GM12878 (cell line): Measurements from ENCODE around the gene PRKAG3. TPM values are rescaled to one million over a fixed set of nuclear protein-coding genes. Genes with fewer than 3 reads are reported as not detected.

ENCODE experiments used
- ATAC-seq: fragments of 200-7000 bp; cut with Tn5 transposase; 3 replicates; pipeline ENCODE4 v1.9.1; 2020; ENCODE audit warnings: mild to moderate bottlenecking, moderate library complexity
- BruUV-seq: library from RNA; stranded (reverse); fragments of 400-500 nt; replicated peaks from 2 replicates; lab custom pipeline; 2021; lab: Mats Ljungman, UMichigan
- CTCF ChIA-PET: fragments of 300-600 bp; sonication (Branson Sonifier 250); formaldehyde crosslinking; extraction: SDS; loops from one replicate; lab custom pipeline; 2021; ENCODE audit warnings: inconsistent platforms; lab: Yijun Ruan, JAX
- POLR2A ChIA-PET: fragments of 350-600 bp; formaldehyde crosslinking; extraction: SDS; loops from one replicate; lab custom pipeline; 2021; ENCODE audit warnings: inconsistent platforms; lab: Charles Lee
- RAD21 ChIA-PET: fragments of 300-600 bp; sonication (Branson Sonifier 250); formaldehyde crosslinking; loops from one replicate; lab custom pipeline; 2023; ENCODE audit warnings: antibody characterized with exemption; ENCODE audit not compliant: unreplicated experiment; lab: Charles Lee
- SMC1A ChIA-PET: fragments of 300-600 bp; sonication (Branson Sonifier 250); formaldehyde crosslinking; loops from one replicate; lab custom pipeline; 2023; ENCODE audit not compliant: unreplicated experiment, uncharacterized antibody; lab: Charles Lee
- DNase-seq: peaks from one replicate; pipeline ENCODE4 v3.0.0-alpha.2; 2011; ENCODE audit warnings: low read depth, low spot score
- FAIRE-seq: peaks from 3 replicates; lab custom pipeline; 2011; peaks lifted over from hg19 to GRCh38; lab: Jason Lieb, UNC
- H2AFZ ChIP-seq: 2 replicates; pipeline ENCODE4 v1.6.0; 2011; ENCODE audit warnings: low read depth, low read length, control low read depth; ENCODE audit not compliant: control insufficient read depth
- H3K27ac ChIP-seq: 2 replicates; pipeline ENCODE4 v1.5.1; 2011; ENCODE audit warnings: control low read depth; ENCODE audit not compliant: control insufficient read depth, insufficient read depth
- H3K27me3 ChIP-seq, 2 experiments: replicated peaks in 1 of 2; 2 replicates each; pipeline versions ENCODE4 v1.6.0 to v1.6.1; 2011; ENCODE audit warnings: low read length in 1 of 2; ENCODE audit not compliant: control insufficient read depth in 2 of 2, insufficient read depth in 2 of 2
- H3K36me3 ChIP-seq, 2 experiments: 2 replicates each; pipeline ENCODE4 v1.5.1; 2011; ENCODE audit warnings: low read length in 1 of 2; ENCODE audit not compliant: control insufficient read depth in 2 of 2, insufficient read depth in 2 of 2
- H3K4me1 ChIP-seq: 2 replicates; pipeline ENCODE4 v1.6.1; 2011; ENCODE audit warnings: mild to moderate bottlenecking, low read length, moderate library complexity, mixed read lengths; ENCODE audit not compliant: control insufficient read depth, insufficient read depth
- H3K4me2 ChIP-seq: 2 replicates; pipeline ENCODE4 v1.6.0; 2011; ENCODE audit warnings: control low read depth; ENCODE audit not compliant: control insufficient read depth, insufficient read depth
- H3K4me3 ChIP-seq: fragments of 200-600 bp; sonication (generic); 2 replicates; pipeline ENCODE4 v1.5.1; 2016
- H3K79me2 ChIP-seq: 2 replicates; pipeline ENCODE4 v1.6.0; 2011; ENCODE audit warnings: low read length; ENCODE audit not compliant: control insufficient read depth, insufficient read depth
- H3K9ac ChIP-seq: 2 replicates; pipeline ENCODE4 v1.8.0; 2011; ENCODE audit warnings: low read length, control low read depth, mixed read lengths; ENCODE audit not compliant: control insufficient read depth, insufficient read depth
- H3K9me3 ChIP-seq: replicated peaks from 3 replicates; pipeline ENCODE4 v1.5.1; 2011; ENCODE audit warnings: mild to moderate bottlenecking, low read length; ENCODE audit not compliant: control insufficient read depth, insufficient read depth
- H4K20me1 ChIP-seq: 2 replicates; pipeline ENCODE4 v1.6.0; 2011; ENCODE audit not compliant: control insufficient read depth, insufficient read depth
- CUX1 ChIP-seq: IDR thresholded peaks from 2 replicates; pipeline ENCODE4 v1.6.1; 2012; ENCODE audit warnings: improper control_type of control experiment, low read depth, low read length; ENCODE audit not compliant: insufficient replicate concordance
- WRNIP1 ChIP-seq: IDR thresholded peaks from 2 replicates; pipeline ENCODE4 v1.6.1; 2011; ENCODE audit warnings: low read depth, low read length, improper control_type of control experiment, borderline replicate concordance
- WGBS: methylation state at CpG from one replicate; pipeline ENCODE4 v1.1.6; 2016; ENCODE audit warnings: low lambda C conversion rate; ENCODE audit not compliant: insufficient replicate concordance, insufficient coverage; ENCODE audit errors: missing lambda C conversion rate; 5-methylcytosine and 5-hydroxymethylcytosine counted together
- in situ Hi-C: fragments of 300-500 bp; cut with MboI; formaldehyde crosslinking; loops from 9 replicates; pipeline ENCODE4 v1.14.3; 2018; ENCODE audit warnings: mixed read lengths
- intact Hi-C: fragments of 100-400 bp; cut with micrococcal nuclease; formaldehyde crosslinking; loops from one replicate; pipeline ENCODE4 v1.14.2; 2022; ENCODE audit not compliant: unreplicated experiment
- polyA plus RNA-seq, 11 experiments: library from polyadenylated mRNA; depleted of rRNA in 4 of 11; unstranded in 6 of 11; stranded (reverse) in 5 of 11; fragments of >200 nt; fragmentation: Nextera tagmentation in 4 of 11; fragmentation: Illumina TruSeq in 1 of 11; extraction: Ambion mirVana in 4 of 11; extraction: Trizol in 1 of 11; gene quantifications; 1 replicate in 1 of 11; 2 replicates in 10 of 11; pipeline versions ENCODE4 v1.2.1 to v1.2.3, GENCODE V29; 2011 to 2016; ENCODE audit warnings: inconsistent platforms in 2 of 11, missing spikeins in 2 of 11, low read depth in 1 of 11
- total RNA-seq, 4 experiments: library from RNA; depleted of rRNA in 3 of 4; stranded (reverse); fragments of >200 nt in 3 of 4; fragmentation: Illumina TruSeq in 1 of 4; extraction: Trizol in 1 of 4; gene quantifications; 2 replicates each; pipeline versions ENCODE4 v1.2.1 to v1.2.3, GENCODE V29; 2013 to 2021
- TF ChIP-seq, protein P1 (sequence below): IDR thresholded peaks from 2 replicates; pipeline ENCODE4 v1.6.1; 2012; ENCODE audit warnings: low read depth, low read length, improper control_type of control experiment

PRKAG3 gene
- total and polyA plus RNA-seq, 10 of the 15 experiments (the other 5 are each of a cell fraction or from before 2014, with no cell fraction given): 0.04 to 0.12 (median 0.06) TPM; not detected in 7

DNA sequence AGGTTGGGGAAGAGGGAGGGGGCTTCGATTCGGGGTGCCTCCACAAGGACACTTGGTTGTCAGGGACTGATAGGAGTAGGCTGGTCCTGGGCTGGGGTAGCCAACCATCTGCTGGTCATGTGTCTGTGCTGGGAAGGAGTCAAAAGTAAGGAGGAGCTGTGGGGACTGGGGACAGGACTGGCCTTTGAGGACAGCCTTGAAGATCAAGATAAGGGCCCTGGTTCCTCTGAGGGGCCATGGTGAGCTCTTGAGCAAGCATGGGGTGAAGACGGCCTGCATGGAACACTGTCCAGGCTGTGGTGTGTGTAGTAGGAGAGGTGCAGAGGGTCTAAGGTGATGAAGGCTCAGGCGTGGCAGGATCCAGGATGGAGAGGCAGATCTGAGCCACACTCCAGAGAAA, 47.9 kb downstream of the PRKAG3 start:
- in situ Hi-C loops: no loop called here
- Histone ChIP-seq H3K27ac (no peak overlapping the region), H3K27me3 (peaks cover 5 to 8% of the 10 kb centered on the region in 2 experiments; a peak in 3 of 4 replicates), H3K9ac (no peak overlapping the region), H3K36me3 (no peaks in the 10 kb centered on the region), H3K79me2 (no peaks in the 10 kb centered on the region), H4K20me1 (no peaks in the 10 kb centered on the region), H3K4me2 (no peak overlapping the region), H3K9me3 (no peaks in the 10 kb centered on the region), H3K4me3 (no peak overlapping the region), H3K4me1 (no peaks in the 10 kb centered on the region), H2AFZ (no peak overlapping the region)
- BruUV-seq: no TSS peak
- no peak for DNase-seq
- FAIRE-seq: no peak
- SMC1A ChIA-PET: no interaction called here
- ATAC-seq: no peak
- POLR2A ChIA-PET: interaction anchor here (0.6 kb wide), 1 partner anchor 72 kb away, joined by 3 read pairs; no protein-coding TSS in a partner anchor
- 13% methylated on average over 4 of the region's 4 CpGs for WGBS
- intact Hi-C loops: no loop called here
- CTCF ChIA-PET: no interaction called here
- RAD21 ChIA-PET: no interaction called here
- TF ChIP-seq CUX1 (no peak), WRNIP1 (no peak)
- TF ChIP-seq, protein P1, sequence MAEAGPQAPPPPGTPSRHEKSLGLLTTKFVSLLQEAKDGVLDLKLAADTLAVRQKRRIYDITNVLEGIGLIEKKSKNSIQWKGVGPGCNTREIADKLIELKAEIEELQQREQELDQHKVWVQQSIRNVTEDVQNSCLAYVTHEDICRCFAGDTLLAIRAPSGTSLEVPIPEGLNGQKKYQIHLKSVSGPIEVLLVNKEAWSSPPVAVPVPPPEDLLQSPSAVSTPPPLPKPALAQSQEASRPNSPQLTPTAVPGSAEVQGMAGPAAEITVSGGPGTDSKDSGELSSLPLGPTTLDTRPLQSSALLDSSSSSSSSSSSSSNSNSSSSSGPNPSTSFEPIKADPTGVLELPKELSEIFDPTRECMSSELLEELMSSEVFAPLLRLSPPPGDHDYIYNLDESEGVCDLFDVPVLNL: no peak
